ENCODE measurements around the gene SMIM22.

DNA sequence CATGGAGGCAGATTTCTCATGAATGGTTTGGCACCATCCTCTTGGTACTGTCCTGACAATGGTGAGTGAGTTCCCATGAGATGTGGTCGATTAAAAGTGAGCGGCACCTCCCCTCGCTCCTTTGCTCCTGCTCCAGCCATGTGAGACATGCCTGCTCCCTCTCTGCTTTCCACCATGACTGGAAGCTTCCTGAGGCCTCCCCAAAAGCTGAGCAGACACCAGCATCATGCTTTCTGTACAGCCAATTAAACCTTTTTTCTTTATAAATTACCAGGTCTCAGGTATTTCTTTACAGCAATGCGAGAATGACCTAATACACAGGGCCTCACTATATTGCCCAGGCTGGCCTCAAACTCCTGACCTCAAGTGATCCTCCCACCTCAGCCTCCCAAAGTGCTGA lies 40.3 kb upstream of the SMIM22 start:
- no peak for TF ChIP-seq POLR2A (IDR thresholded peaks at IDR 0.05)
- no peak for TF ChIP-seq CTCF (IDR thresholded peaks at IDR 0.05)
